ENCODE measurements around the gene VSIR. TPM values are rescaled to one million over a fixed set of nuclear protein-coding genes. Genes with fewer than 3 reads are reported as not detected.
A peak's percentile ranks its signal among the peaks of the same experiment; 100 is the strongest.

Gene VSIR
- total and polyA plus RNA-seq, 10 of the 15 experiments (the other 5 are each of a cell fraction or from before 2014, with no cell fraction given), result 0.19 to 12.5 (median 6.7) TPM

DNA sequence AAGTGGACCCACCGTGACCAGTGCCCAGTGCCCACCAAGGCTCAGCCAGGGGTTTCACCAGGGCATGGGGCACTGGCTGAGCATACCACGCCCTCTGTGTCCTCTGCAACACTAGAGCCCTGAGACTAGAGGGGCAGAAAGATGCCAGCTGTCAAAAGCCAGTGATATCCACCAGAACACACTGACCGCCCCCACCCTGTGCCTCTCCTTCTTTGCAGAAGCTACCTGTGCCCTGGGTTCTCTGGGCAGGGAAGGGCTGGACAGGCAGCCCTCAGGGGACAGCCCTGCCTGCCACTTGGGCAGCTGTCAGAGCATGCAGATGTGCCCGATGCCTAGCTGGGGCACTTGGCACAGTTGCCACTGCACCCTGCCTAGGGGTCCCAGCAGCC, 494 bp downstream of the VSIR start:
- ChIA-PET RAD21 (ENCODE audit: unreplicated experiment) (interaction anchor here (0.8 to 3.6 kb wide), 13 partner anchors 10 to 394 kb away, joined by 3 to 29 read pairs (median 7); no protein-coding TSS in a partner anchor), CTCF (interaction anchor here (0.5 to 7.2 kb wide), 28 partner anchors 8 to 475 kb away, joined by 3 to 97 read pairs (median 4); no protein-coding TSS in a partner anchor), POLR2A (interaction anchor here (0.6 to 3.2 kb wide), 10 partner anchors 15 to 1605 kb away, joined by 3 to 9 read pairs (median 4); partner anchors contain the start of gene PSAP), SMC1A (ENCODE audit: uncharacterized antibody, unreplicated experiment) (interaction anchor here (0.7 to 3.6 kb wide), 15 partner anchors 9 to 394 kb away, joined by 3 to 22 read pairs (median 6); no protein-coding TSS in a partner anchor)
- H3K9me3 ChIP-seq (replicated peaks; ENCODE audit: control insufficient read depth, insufficient read depth, low read length), result peaks cover 4% of the 10 kb centered on the region; the same call in 2 of the 3 replicates
- TF ChIP-seq ZNF274 (IDR thresholded peaks at IDR 0.05; ENCODE audit: insufficient read depth, insufficient read length) (no peak), MEF2B (IDR thresholded peaks at IDR 0.05; ENCODE audit: partially characterized antibody, poor library complexity, severe bottlenecking) (no peak), SMARCA5 (IDR thresholded peaks at IDR 0.05) (no peak), KDM1A (IDR thresholded peaks at IDR 0.05; ENCODE audit: borderline replicate concordance) (no peak), EGR1 (IDR thresholded peaks at IDR 0.05; ENCODE audit: borderline replicate concordance in 1 of 2, low read depth in 2 of 2, low read length in 2 of 2) (no peak), CEBPB (IDR thresholded peaks at IDR 0.05; ENCODE audit: borderline replicate concordance in 1 of 2, low read depth in 2 of 2, low read length in 2 of 2) (no peak), MTA2 (IDR thresholded peaks at IDR 0.05; ENCODE audit: low read depth) (no peak), SPI1 (IDR thresholded peaks at IDR 0.05; ENCODE audit: borderline replicate concordance, insufficient read depth, low read depth, low read length) (no peak), SREBF1 (IDR thresholded peaks at IDR 0.05; ENCODE audit: low read length) (no peak), NKRF (conservative IDR thresholded peaks at IDR 0.05) (no peak), CREB1 (IDR thresholded peaks at IDR 0.05; ENCODE audit: low read depth) (no peak), RB1 (IDR thresholded peaks at IDR 0.05; ENCODE audit: borderline replicate concordance) (no peak), POLR2AphosphoS5 (IDR thresholded peaks at IDR 0.05; ENCODE audit: low read length) (no peak), ATF2 (IDR thresholded peaks at IDR 0.05; ENCODE audit: low read length) (no peak)
- no peak overlapping the region for H2AFZ ChIP-seq (ENCODE audit: control insufficient read depth, low read depth, low read length)
- H3K4me3 ChIP-seq, result peak overlapping the region; percentile 76
- intact Hi-C loops (cut with micrococcal nuclease; ENCODE audit: unreplicated experiment) (no loop called here), in situ Hi-C loops (cut with MboI) (no loop called here)
- FAIRE-seq (no peak), ATAC-seq (peak; percentile 5; the same call in 2 of the 3 replicates), DNase-seq (ENCODE audit: low read depth, low spot score) (no peak)
- H3K4me1 ChIP-seq (ENCODE audit: control insufficient read depth, insufficient read depth, low read length), result peaks cover 63% of the 10 kb centered on the region
- no TSS peak for BruUV-seq (replicated peaks)
- peak overlapping the region; percentile 74 for H3K9ac ChIP-seq (ENCODE audit: control insufficient read depth, insufficient read depth, low read length)
- 58% methylated on average over 4 of the region's 4 CpGs for WGBS (ENCODE audit: insufficient coverage, insufficient replicate concordance, low lambda C conversion rate, missing lambda C conversion rate)
- no peaks in the 10 kb centered on the region for H4K20me1 ChIP-seq (ENCODE audit: control insufficient read depth, insufficient read depth)
- no peaks in the 10 kb centered on the region for H3K36me3 ChIP-seq (ENCODE audit: control insufficient read depth in 2 of 2, insufficient read depth in 2 of 2, low read length in 1 of 2)
- H3K4me2 ChIP-seq (ENCODE audit: control insufficient read depth, insufficient read depth), result peak overlapping the region; percentile 99
- peaks cover 19% of the 10 kb centered on the region for H3K79me2 ChIP-seq (ENCODE audit: control insufficient read depth, insufficient read depth, low read length)
- H3K27ac ChIP-seq (ENCODE audit: control insufficient read depth, insufficient read depth), result peak overlapping the region; percentile 48; the same call in 1 of the 2 replicates
- H3K27me3 ChIP-seq (replicated peaks in 1 of 2; ENCODE audit: control insufficient read depth in 2 of 2, insufficient read depth in 2 of 2, low read length in 1 of 2), result no peaks in the 10 kb centered on the region
